ENCODE measurements around the gene MTG2. TPM values are rescaled to one million over a fixed set of nuclear protein-coding genes. Genes with fewer than 3 reads are reported as not detected.

The MTG2 gene
- total RNA-seq, 1 donor from 2014 or later = 31.0 TPM

DNA sequence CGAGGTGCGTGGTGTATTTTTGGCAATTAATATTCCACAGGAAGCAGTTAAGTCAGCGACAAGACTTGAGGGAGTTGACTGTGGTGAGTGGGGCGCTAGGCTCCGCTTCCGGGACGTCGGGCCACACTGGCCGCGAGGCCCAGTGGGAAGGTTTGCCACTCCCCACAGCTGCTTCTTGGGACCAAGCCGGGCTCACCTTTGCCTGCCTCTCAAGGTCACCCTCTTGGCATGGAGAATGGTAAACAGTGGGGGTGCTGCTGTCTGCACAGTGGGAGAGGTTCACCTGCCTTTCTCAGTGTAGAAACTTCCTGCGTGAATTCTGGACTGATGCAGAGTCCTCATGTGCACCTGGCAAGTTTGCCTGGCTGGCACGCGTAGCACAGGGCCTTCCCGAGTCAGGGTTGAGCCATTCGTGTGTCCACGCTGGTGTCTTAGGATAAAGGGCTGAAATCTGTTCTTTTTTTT is 61.8 kb downstream of the MTG2 start:
- peak; percentile 71 for ATAC-seq

DNA sequence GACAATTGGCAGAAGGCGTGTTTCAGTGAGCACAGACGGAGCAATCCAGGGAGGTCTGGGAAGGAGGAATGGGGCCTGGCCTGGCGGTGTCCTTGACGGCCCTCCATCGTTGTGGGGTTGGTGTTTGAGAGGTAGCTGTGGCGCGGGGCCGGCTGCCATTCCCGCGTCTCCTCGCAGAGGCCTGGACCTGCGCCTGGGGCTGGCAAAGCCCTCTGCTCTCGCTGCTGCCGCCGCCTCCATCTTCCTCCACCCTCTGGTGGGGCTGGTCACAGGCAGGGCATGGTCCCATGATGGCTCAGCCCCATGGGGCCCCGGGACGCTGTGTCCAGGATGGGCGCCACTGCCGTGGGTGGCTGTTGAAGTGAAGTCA is 63.1 kb downstream of the MTG2 start:
- no peak for ATAC-seq
- DNase-seq (ENCODE audit: low spot score) = no peak

More for the DNA sequence above, 61.8 kb downstream of the MTG2 start:
- no peak for DNase-seq (ENCODE audit: low spot score)

DNA sequence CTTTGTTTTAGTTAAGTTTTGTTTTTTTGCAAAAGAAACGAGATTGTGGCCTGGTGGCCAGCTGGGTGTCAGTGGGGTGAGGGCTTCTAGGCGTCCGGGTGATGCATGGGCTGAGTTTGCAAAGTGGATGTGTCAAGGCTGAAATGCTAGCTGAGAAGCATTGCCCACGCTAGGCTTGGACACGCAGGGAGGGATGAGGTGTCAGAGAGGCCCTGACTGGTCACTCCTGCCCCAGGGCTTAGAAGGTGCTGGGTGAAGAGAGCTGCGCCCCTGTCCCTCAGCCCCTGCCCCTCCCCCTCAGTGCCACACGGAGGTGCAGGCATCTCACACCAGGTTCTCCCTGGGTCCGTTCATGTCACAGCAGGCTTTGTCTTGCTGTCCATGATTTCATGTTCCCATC is 63.6 kb downstream of the MTG2 start:
- ATAC-seq = peak; percentile 4
- DNase-seq (ENCODE audit: low spot score) = no peak

DNA sequence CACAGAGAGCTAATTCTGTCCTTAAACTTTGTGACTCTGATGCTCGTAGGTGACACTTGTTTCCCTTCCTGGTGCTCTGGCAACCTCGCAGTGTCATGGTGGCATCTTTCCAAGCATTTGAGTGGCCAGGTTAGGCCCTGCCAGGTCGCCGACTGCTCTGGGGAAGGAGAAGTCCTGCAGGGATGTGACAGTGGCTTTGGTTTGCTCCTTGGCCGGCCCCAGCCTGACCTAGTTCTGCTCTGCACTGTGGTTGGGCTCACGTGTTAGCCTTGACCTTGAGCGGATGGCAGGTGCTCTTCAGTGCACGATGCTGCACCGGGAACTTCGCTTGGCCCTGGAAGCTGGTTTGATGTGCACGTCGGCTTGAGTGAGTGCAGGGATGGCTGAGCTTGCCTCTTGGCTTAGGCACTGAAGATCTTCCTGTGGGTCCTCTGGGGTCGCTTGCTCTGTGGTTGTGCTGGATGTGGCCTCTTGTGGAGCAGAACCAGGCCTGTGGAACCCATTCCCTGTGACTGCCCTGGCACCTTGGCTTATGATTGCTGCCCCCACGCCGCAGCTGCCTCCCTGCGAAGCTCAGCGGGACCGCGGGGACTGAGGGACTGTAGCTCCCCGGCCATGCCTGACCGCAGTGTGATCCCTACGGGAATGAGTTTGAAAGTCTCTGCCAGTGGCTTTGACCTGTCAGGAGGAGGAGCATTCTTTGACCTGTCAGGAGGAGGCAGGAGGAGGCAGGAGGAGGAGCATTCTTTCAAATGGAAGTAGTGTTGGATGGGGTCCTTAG is 64.2 kb downstream of the MTG2 start:
- ATAC-seq = peak; percentile 74

DNA sequence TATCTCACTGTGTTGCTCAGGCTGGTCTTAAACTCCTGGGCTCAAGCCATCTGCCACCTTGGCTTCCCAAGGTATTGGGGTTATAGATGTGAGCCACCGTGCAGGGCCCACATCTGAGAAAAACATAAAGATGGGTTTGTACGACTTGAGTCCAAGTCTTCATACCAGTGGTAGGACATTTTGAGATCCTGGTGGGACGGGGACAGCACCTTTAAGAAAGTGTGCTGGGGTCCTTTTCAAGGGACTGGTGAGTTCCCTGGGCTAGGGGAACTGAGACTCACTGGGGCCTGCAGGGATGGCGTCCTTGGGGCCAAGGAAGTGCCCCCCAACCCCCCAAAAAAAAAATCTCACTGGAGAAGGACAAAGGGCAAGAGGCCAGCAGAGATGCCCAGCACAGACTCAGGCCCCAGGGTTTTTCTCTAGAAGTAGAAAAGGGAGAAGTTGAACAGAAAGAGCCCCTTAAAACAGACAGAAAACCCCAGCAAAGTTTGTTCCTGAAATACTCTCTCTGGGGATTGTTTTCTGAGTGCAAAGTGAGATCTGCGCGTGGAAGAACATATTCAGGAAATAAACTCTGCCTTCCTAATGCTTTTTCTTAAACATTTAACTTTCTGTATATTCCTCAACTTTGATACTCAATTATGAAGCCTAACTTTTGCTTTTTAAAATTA is 66.2 kb downstream of the MTG2 start:
- no peak for ATAC-seq
- DNase-seq (ENCODE audit: low spot score) = no peak

More for the DNA sequence above, 64.2 kb downstream of the MTG2 start:
- peak; percentile 71 for DNase-seq (ENCODE audit: low spot score)

DNA sequence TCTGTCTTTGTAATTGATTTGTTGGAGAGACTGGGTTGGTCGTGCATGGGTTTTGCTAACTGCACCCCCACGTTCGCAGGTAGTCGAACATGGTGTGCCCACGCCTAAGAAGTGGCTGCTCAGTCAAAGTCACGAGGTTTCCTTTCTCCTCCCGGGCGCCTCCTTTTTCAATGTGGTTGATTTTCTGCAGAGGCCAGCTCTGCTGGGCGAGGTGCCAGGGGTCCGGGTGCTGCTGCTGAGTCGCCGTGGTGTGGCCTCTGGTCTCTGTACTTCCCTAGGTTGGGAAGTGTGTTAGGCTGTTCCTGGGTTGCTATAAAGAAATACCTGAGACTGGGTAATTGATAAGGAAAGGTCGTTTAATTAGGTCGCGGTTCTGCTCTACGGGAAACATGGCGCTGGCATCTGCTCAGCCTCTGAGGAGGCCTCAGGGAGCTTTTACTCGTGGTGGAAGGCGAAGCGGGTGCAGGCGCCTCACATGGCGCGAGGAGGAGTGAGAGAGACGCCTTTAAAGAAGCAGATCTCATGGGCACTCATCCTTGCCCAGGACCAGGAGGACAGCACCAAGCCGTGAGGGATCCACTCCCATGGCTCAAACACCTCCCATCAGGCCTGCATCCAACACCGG is 69.6 kb downstream of the MTG2 start:
- no peak for ATAC-seq
- DNase-seq (ENCODE audit: low spot score) = no peak

Other genes with a start within 250 kb of the MTG2 start
- 11.3 TPM for gene TAF4, start 117.1 kb upstream of the MTG2 start, total RNA-seq
- gene LSM14B, start 60.6 kb upstream of the MTG2 start, total RNA-seq = 19.6 TPM
- gene PSMA7, start 39.6 kb upstream of the MTG2 start, total RNA-seq = 138 TPM
- 33.4 TPM for gene SS18L1, start 39.3 kb upstream of the MTG2 start, total RNA-seq
- not detected for gene HRH3, start 37.2 kb downstream of the MTG2 start, total RNA-seq
- 21.1 TPM for gene OSBPL2, start 55.5 kb downstream of the MTG2 start, total RNA-seq
- gene ADRM1, start 120.0 kb downstream of the MTG2 start, total RNA-seq = 61.0 TPM
- 112 TPM for gene LAMA5, start 184.3 kb downstream of the MTG2 start, total RNA-seq
- gene RPS21, start 204.1 kb downstream of the MTG2 start, total RNA-seq = 432 TPM
- 1.8 TPM for gene CABLES2, start 224.3 kb downstream of the MTG2 start, total RNA-seq
- not detected for gene RBBP8NL, start 244.5 kb downstream of the MTG2 start, total RNA-seq